HG02623 (cell line): ENCODE data around the gene AVPR2.

Source experiments
- ATAC-seq: cut with Tn5 transposase; IDR thresholded peaks from one replicate; pipeline ENCODE4 v1.9.1; 2021; ENCODE audit warnings: moderate library complexity; ENCODE audit not compliant: unreplicated experiment

Gene AVPR2

DNA sequence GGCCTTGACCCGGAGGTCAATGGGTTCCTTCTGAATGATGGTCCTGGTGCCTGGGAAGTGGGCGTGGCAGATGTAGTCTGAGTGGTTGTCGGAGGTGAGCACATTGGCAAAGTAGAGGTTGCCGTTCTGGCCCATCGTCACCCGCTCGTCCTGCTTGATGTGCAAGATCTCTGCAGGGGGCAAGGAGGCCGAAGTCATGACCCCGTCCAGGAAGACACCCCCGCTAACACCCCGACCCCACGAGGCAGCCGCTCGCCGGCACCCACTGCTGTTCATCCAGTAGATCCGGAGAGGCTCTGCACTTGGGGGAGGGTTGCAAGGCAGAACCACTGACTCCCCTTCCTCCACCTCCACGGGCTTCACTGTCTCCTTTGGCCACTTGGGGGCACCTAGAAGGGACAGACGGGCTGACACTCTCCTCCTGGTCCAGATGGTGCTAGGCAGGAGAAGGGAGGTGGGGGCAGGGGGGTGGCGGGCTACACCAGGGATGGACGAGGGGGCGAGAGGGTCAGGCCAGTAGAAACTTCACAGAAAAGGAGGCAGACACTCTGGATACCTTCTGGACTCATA lies 33.6 kb upstream of the AVPR2 start:
- ATAC-seq = no peak

DNA sequence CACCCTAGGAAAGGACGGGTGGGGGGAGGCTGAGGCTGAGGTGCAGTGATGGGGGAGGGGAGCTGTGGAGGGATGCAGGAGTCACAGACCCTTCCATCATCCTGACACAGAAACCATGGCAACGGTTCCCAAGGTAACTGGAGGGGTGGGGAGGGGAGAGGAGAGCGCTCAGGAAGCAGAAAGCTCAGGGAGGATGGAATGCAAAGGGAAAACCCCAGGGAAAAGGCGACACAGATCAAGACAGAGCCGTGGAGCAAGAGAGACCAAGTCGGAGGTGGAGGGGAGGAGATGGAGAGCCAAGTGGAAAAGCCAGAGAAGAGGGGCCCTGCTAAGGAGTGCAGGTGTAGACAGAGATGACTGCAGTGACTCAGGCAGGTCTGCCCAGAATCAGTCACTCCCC lies 33.0 kb upstream of the AVPR2 start:
- ATAC-seq = no peak

DNA sequence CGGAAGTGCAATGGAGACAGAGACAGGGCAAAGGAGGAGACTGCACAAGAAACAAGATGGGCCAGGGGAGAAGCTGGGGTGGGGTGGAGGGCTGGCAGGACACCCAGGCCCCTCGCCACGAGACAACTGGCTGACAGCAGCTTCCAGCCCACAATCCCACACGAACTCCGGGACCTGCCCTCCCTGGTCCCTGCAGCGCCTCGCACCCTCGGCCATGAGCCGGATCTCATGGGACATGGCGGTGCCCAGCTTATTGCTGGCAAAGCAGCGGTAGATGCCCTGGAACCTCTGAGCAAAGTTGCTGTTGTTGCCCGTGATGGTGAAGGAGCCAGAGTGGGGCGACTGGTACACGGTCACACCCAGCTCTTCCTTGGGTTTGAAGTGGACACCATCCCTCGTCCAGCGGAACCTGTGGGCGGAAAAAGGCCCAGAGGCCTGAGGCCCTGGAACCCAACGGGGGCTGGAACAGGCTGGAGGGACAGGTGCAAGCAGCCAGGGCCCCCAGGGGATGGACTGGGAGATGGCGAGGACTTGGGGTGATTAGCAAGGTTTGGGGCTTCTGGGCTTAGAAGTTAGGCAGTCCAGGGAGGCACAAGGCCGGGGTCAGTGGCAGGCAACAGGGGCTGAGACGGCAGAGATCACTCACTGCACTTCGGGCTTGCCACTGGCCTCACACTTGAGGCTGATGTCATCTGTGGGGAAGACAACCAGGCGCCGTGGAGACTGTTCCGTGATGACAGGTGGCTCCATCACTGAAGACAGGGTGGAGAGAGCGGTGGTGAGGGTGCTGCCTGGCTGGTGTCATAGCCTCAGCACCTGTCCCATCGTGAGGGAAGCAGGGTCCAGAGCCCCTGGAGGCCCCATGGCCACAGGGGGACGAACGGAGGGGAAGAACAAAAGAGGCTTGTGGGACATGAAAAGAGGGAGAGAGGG lies 32.3 kb upstream of the AVPR2 start:
- ATAC-seq = no peak

DNA sequence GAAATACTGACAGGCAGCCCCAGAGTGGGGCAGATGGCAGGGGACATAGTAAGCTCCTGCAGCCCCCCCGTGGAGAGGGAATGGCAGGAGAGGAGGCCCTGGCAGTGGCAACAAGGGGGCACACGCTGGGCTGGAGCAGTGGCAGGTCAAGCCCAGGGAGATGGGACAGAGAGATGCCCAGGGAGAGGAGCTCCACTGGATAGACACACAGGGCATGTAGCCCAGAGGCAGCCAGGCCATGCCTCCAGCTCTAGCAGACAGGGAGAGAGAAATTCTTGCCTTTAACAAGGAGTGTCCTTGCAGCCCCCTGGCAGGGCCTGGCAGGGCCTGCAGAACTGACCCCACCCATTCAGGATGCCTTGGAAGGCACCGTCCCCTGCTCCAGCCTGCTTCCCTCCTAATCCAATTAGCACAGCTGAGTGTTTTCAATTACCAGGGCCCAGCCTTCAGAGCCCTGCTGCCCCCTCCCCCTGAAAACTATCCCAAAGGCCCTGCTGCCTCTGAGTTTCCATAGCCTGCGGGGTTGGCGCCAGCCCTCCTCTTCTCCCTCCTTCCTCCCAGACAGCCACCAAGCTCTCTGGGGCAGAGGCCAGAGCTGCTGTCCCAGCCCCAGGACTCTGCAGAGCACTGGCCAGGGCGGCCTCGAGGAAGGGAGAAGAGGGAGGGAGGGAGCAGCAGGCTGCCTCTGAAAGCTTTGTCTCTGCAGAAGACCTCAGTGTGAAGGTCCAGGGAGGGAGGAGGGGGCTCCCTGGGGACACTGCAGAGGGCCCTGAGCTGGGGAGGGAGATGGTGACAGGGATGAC lies 31.0 kb upstream of the AVPR2 start:
- ATAC-seq = no peak

DNA sequence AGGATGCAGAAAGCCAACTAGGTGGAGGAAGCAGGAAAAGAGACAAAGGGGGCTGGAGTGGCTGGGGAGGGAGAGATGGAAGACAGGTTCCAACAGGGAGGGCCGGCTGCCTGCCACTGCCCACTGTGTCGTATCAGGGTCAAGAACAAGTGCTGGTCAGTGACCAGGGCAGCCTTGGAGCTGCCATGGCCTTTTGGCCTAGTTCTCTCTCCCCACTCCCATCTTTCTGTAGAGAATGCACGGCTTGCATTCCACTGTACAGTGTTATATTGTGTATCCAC lies 30.4 kb upstream of the AVPR2 start:
- ATAC-seq = no peak

DNA sequence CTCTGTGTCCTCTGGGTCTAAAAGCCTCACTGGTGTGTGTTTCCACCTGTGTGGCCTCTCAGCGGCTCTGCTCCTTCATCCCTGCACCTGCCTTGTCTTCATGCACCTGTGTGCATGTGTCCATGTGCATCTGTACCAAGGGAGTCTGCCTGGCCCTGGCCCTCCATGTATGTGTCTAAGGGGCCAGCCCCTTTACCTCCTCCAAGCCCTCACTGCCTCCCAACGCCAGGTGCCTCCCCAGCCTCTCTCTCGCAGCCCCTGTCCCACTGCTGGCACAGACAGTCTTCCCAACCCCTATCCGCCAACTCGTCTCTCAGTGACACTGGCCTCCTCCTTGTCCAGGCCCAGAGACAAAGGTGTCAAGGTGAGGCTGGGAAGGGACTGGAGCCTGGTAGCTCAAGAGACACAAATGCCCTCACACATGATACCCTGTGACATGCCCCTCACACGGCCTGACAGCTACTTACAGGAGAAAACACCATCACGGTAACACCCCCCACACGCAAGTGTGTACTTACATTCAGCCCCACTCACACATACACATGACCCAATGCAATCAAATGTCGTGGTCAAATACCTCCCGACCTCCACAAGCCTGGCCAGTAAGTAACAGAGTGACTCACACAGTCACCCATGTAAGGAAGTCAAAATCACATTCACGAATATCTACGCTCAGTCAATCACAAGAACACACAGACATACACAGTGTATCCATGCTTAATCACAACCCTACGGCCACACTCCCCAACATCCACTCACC lies 29.9 kb upstream of the AVPR2 start:
- ATAC-seq = no peak

DNA sequence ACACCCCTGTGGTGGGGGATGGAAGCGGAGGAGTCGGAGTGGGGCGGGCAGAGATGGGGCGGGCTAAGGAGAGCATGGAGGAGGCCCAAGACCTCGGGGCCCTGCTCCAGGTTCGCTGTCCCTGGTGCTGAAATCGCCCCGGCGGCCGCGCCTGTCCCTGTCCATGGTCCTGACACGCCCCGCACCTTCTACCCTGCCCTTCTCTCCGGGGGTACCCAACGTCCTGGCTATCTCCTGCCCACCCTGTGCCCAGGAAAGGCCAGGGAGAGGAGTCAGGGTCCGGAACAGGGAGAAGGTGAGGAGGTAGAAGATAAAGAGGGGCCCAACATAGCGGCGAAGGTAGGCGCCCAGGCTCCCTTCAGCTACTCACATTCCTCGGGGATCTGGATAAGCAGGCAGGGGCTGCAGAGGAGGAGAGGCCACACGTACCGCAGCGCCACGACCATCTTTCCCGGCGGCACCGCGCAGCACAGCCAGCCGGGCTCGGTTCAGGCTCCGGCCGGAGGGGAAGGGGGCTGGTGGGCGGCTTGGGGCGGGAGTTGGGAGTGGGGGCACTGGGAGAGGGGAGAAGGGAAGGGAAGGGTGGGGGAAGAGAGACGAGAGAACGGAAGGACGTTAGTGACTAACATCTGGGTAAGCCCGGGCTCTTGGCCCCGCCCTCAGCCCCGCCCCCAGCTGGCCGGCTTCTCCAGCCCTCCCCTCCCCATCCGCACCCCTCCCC lies 28.9 kb upstream of the AVPR2 start:
- no peak for ATAC-seq

DNA sequence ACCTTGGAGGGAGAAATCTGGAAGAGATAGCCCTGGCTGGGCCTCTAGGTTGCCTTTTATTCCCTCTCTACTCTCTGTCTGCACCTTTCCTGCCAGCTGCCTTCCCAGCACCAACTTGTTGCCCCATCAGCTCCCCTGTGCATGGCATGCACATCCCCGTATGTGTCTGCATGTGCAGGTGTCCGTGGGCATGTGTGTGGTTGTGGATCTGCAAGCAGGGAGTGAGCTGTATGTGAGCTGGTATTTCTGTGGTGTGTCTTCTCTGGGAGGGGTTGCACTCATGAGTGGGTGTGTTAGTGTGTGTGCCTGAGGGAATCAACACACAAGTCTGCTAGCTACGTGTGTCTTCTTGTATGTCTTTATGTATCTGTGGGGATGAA lies 28.4 kb upstream of the AVPR2 start:
- no peak for ATAC-seq

DNA sequence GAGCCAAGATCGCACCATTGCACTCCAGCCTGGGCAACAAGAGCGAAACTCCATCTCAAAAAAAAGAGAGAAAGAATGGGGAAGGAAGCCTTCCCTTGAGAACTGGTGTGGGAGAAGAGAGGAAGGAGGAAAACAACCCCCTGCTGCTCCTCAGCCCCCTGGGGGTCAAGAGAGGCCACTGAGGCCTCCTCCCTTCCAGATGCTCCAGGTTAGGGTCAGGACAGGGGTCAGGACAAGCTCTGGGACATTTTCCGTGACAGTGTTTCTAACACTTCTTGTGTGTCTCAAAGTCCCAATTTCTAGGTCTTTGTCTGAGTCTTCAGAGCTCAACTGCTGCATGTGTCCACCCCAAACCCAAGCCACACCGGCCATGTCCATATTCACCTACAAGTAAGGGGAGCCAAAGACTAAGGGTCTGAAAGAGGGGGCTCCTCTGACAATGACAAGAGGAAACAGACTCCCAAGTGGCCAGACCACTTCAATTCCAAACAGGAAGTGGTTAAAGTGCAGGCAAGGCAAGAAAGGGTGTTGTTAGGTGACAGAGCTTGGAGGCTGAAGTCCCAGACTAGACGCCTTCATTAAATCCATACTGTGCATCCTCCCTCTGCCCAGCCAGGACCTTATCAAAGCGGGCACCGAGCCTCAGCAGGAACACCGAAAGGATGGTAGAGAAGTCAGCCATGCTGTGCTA lies 26.8 kb upstream of the AVPR2 start:
- no peak for ATAC-seq

DNA sequence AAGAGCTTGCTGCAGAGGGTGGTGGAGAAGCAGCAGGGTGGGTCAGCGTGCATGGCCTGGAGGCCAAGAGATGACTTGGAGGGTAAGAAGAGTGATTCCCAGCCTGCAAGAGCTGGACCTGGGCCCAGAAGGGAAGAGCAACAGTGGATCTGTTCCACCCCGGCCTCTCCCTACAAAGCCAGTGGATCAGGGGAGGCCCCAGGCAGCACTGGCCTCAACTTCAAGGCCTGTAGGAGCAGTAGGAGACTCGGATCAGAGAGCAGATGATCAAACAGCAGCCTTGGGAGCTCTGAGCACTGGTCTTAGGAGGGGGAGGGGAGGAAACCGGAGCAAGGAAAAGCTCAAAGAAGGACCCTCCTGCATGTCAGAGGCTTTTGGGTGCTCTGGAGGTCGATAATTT lies 26.1 kb upstream of the AVPR2 start:
- ATAC-seq = no peak

DNA sequence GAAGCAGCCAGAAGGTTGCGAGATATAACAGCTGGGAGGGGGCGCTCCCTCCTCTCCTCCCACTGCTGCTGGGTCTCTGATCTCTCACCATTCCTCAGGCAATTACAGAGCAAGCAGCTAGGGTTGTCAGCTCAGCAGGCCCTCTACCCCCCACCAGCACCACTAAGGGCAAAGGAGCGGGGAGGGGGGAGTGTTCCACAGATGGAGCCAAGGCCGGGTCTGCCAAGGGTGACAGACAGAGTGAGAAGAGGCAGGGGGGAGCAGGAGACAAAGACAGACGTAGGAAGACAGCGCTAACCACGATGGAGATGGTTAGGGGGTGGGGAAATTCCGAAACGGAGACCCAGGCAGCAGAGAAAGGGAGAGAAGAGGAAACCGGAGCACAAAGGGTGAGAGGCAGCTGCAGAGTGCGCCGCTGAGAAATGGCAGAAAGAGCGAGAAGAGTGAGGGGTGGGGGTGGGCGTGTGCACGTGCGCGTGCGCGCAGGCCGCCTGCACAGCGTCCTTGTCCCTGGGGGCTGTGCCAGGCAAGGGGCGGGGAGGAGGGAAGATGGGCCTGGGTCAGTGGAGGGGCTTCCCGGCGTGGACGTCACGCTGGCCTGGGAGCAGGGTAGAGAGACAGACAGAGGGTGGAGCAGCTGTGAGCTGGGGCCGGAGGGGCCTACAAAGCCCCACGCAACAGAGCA lies 25.4 kb upstream of the AVPR2 start:
- ATAC-seq = no peak

DNA sequence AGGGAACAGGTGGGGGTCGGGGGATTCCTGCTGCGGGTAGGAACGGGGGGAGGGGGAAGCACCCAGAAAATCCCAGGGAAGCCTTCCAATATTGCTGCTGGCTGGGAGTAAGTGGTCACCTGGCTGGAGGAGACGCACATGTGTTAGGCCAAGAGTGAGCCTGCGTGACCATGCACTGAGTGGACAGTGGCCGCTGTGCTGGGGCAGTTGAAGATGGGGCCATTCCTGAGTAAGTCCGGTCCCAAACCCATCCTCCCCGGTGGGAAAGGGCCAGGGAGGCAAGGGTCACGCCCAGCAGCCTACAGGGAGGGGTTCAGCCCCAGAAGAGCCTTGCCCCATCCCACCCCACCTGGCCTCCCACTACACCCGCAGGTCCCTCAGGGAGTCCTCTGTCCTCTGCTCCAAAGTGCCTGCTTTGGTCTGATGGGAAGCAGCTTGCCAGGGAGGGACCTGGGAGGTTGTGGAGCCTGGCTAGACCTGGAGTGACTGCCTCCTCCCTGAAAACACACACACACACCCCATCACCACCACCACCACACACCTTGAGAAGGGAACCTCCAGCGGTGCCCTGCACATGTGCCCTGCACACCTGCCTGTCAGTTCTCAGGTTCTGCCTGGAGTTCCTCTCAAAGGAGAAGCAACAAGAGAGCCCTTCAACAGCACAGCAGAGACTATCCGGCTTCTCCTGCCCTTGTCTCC lies 24.6 kb upstream of the AVPR2 start:
- ATAC-seq = no peak

DNA sequence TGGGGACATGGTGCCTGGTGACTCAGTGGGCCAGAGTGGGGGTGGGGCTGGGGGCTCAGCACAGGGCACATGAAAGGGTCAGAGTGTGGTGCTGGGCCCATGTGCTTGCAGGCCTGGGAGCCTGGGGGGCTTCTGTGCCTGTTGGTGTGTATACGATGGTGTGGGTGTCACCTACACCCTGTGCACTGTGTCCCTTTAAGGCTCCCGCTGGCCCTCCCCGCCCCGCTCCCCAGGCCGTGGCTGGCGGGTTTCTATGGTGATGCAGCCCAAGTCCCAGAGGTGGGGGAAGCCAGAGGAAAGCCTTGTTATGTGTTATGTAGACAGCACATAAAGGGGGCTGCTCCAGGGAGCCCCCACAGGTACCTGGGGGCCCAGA lies 24.0 kb upstream of the AVPR2 start:
- no peak for ATAC-seq

DNA sequence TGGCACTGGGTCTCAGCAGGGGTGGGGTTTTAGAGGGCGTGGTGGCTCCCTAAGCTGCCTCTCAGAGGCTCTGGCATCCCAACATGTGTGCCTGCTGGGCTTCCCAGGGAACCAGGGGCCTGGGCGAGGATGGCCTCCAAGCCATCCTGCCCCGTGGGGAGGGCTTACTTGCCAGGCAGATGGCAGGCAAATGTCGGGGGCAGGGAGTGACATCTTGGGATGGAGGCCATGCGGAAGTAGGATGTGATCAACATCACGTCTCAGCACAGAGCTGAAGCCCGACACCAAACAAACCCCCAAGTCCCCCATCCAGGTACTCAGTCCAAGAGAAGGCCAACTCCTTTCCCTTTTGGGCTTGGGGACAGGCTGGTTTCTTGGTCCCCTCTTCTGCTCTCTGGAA lies 23.2 kb upstream of the AVPR2 start:
- ATAC-seq = no peak

DNA sequence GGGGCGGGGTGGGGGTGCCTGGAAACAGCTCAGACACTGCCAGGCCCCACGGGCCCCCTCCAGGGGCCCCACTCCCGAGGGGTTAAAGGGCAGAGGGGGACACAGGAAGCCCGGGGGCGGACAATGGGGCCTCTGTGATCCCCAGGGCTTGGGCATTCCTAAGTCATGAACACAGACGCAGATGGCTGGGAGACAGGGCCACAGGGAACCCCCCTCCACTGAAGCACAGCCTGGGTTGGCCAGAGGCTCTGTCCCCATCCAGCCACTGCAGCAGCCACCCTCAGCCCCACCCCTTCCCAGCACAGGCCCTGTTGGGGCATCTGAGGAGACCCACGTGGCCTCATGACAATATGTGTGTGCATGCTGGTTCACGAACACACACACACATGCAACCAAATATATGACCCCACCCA lies 22.4 kb upstream of the AVPR2 start:
- ATAC-seq = no peak

DNA sequence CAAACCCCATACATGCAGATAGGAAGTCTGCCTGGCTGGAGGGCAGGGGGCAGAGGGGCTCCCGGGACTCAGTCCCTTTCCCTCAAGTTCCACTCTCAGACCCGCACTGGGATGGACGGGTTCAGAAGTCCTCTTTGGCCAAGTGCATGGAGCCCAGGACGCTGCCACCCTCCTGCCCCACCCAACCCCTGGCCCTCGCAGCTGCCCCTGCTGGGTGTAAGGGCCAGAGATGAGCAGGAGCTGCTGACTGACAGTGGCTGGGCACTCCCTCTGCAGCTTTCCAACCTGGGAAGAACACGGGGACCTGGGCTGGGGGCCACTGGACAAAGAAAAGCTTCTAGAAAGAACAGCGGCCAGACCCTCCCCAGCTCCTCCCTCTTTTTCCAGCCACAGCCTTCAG lies 21.9 kb upstream of the AVPR2 start:
- ATAC-seq = no peak

DNA sequence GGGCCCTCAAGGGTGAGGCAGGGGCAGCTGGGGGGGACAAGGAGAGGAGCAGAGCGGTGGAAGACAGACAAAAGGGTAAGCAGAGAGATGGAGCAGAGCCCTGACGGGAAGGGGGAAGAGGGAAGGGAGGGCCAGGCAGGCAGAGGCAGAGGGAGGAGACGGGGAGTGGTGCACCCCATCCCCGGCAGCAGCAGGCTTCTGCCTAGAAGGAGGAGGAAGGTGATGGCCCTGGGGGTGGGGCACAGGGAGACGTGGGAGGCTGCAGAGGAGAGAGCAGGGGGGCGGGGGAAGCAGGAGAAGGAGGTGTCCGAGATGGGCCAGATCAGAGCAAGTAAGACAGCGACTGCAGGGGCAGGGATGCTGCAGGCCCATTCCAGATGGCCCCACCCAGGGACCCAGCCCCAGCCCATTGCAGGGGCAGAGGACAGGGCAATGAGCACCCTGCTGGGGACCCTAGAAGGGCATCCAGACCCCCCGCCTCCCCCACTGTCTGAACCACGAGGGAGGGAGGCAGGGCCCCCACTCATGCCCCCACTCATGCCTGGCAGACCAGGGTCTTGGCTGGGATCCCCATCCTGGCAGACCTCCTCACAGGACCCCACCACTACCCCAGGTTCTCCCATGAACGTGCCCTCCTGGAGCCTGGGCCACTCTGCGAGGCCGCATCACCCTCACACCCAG lies 21.2 kb upstream of the AVPR2 start:
- ATAC-seq = no peak

DNA sequence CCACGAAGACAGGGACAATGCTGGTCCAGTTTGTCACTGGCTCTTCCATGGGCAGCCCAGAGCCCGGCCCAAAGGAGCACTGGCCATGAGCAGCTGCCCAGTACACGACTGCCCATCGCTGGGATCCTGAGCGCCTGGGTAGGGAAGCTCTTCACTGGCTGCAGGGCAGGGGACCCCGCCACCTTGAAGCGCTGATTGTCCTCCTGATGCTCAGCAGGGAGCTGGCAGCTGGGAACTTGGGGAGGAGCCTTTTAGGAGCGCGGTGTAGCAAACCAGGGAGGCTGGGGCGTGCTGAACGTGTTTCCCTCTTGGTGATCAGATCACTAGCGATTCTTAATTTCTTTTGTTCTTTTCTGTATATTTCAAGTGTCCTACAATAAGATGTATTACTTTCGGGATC lies 20.3 kb upstream of the AVPR2 start:
- no peak for ATAC-seq
